Stimulated activated CD4-positive, alpha-beta T cell treated with anti-CD3 and anti-CD28 coated beads, Interleukin-12 subunit alpha, Interleukin-12 subunit beta, amount 100 ng/mL, for 4 hours (primary cell): Measurements from ENCODE around the gene ACSM2B.
"Not testable (repeated sequence)": the region's sequence is repeated elsewhere in the genome, so short reads cannot be mapped to it uniquely, and the experiment has no call there.

Experiments
- DNase-seq: peaks from one replicate; pipeline ENCODE4 v3.0.0-alpha.2; 2020

ACSM2B gene

GRCh38 chr16:20576145-20576544 is at the start of gene ACSM2B:
Gene ACSM2B (minus strand): TSS chr16:20576367. CDS start chr16:20564845, 11,522 bp downstream.
- DNase-seq: not testable (repeated sequence)

GRCh38 chr16:20624882-20625807 is 49.0 kb upstream of the ACSM2B start:
- no peak for DNase-seq

- DNase-seq: no peak
Measured at GRCh38 chr16:20624205-20624604, 48.0 kb upstream of the ACSM2B start.

GRCh38 chr16:20622498-20622870 is 46.3 kb upstream of the ACSM2B start:
- no peak for DNase-seq

GRCh38 chr16:20621406-20621805 is 45.2 kb upstream of the ACSM2B start:
- DNase-seq: no peak

- no peak for DNase-seq
Measured at GRCh38 chr16:20620770-20621169, 44.6 kb upstream of the ACSM2B start.

- no peak for DNase-seq
Measured at GRCh38 chr16:20620003-20620402, 43.8 kb upstream of the ACSM2B start.

GRCh38 chr16:20617271-20617670 is 41.1 kb upstream of the ACSM2B start:
- DNase-seq: no peak

- no peak for DNase-seq
Measured at GRCh38 chr16:20614186-20615141, 38.3 kb upstream of the ACSM2B start.

GRCh38 chr16:20613481-20614185 is 37.5 kb upstream of the ACSM2B start:
- DNase-seq: no peak

GRCh38 chr16:20612551-20613480 is 36.6 kb upstream of the ACSM2B start:
- no peak for DNase-seq

- DNase-seq: no peak
Measured at GRCh38 chr16:20611975-20612481, 35.9 kb upstream of the ACSM2B start.

- DNase-seq: no peak
Measured at GRCh38 chr16:20611350-20611902, 35.3 kb upstream of the ACSM2B start.

- DNase-seq: no peak
Measured at GRCh38 chr16:20610892-20611349, 34.8 kb upstream of the ACSM2B start.

- no peak for DNase-seq
Measured at GRCh38 chr16:20610211-20610891, 34.2 kb upstream of the ACSM2B start.

GRCh38 chr16:20602205-20602604 is 26.0 kb upstream of the ACSM2B start:
- not testable (repeated sequence) for DNase-seq

- not testable (repeated sequence) for DNase-seq
Measured at GRCh38 chr16:20599475-20599874, 23.3 kb upstream of the ACSM2B start.

GRCh38 chr16:20598832-20599469 is 22.8 kb upstream of the ACSM2B start:
- DNase-seq: no peak

- DNase-seq: not testable (repeated sequence)
Measured at GRCh38 chr16:20595694-20596093, 19.5 kb upstream of the ACSM2B start.

- DNase-seq: not testable (repeated sequence)
Measured at GRCh38 chr16:20595068-20595467, 18.9 kb upstream of the ACSM2B start.
